H9 (cell line): ENCODE data around the gene TRMT10C. TPM values are rescaled to one million over a fixed set of nuclear protein-coding genes. Genes with fewer than 3 reads are reported as not detected.
"Not testable (repeated sequence)": the region's sequence is repeated elsewhere in the genome, so short reads cannot be mapped to it uniquely, and the experiment has no call there.

Experiments
- DNase-seq: peaks from one replicate; pipeline ENCODE4 v3.0.0-alpha.2; 2017
- H2AFZ ChIP-seq: one replicate; pipeline ENCODE4 v1.6.1; 2013; ENCODE audit warnings: mild to moderate bottlenecking, low read length, control low read depth, moderate library complexity
- H2AK5ac ChIP-seq: 2 replicates; pipeline ENCODE4 v1.6.1; 2013; ENCODE audit warnings: low read length, control low read depth, mixed read lengths; ENCODE audit not compliant: insufficient read length
- H2BK120ac ChIP-seq: one replicate; pipeline ENCODE4 v1.6.1; 2013; ENCODE audit warnings: low read depth, mild to moderate bottlenecking, low read length, control low read depth, inconsistent platforms; ENCODE audit not compliant: poor library complexity, severe bottlenecking
- H2BK12ac ChIP-seq: 2 replicates; pipeline ENCODE4 v1.6.1; 2013; ENCODE audit warnings: low read length, control low read depth, mixed read lengths, low read depth; ENCODE audit not compliant: insufficient read length
- H2BK15ac ChIP-seq: 2 replicates; pipeline ENCODE4 v1.6.1; 2013; ENCODE audit warnings: low read depth, low read length, control low read depth
- H2BK20ac ChIP-seq: one replicate; pipeline ENCODE4 v1.6.1; 2013; ENCODE audit warnings: low read depth, mild to moderate bottlenecking, low read length, control low read depth, inconsistent platforms; ENCODE audit not compliant: poor library complexity, severe bottlenecking
- H2BK5ac ChIP-seq: 2 replicates; pipeline ENCODE4 v1.6.1; 2013; ENCODE audit warnings: low read length, control low read depth, mixed read lengths; ENCODE audit not compliant: insufficient read length
- H3K14ac ChIP-seq: 2 replicates; pipeline ENCODE4 v1.6.1; 2013; ENCODE audit warnings: low read length, control low read depth; ENCODE audit not compliant: insufficient read depth
- H3K18ac ChIP-seq: 2 replicates; pipeline ENCODE4 v1.6.1; 2013; ENCODE audit warnings: low read depth, mild to moderate bottlenecking, mixed read lengths, low read length, control low read depth; ENCODE audit not compliant: insufficient read length
- H3K23ac ChIP-seq: 2 replicates; pipeline ENCODE4 v1.6.1; 2013; ENCODE audit warnings: low read length, control low read depth, mixed read lengths, low read depth; ENCODE audit not compliant: insufficient read length
- H3K23me2 ChIP-seq: 2 replicates; pipeline ENCODE4 v1.6.1; 2013; ENCODE audit warnings: low read depth, mild to moderate bottlenecking, mixed read lengths, low read length, control low read depth; ENCODE audit not compliant: insufficient read length, poor library complexity, severe bottlenecking
- H3K27ac ChIP-seq: 2 replicates; pipeline ENCODE4 v1.5.1; 2013; ENCODE audit warnings: low read length, control low read depth, mixed read lengths, low read depth; ENCODE audit not compliant: insufficient read length
- H3K27me3 ChIP-seq: 2 replicates; pipeline ENCODE4 v1.6.1; 2013; ENCODE audit warnings: low read length, control low read depth, inconsistent platforms; ENCODE audit not compliant: insufficient read depth
- H3K4ac ChIP-seq: 2 replicates; pipeline ENCODE4 v1.6.1; 2013; ENCODE audit warnings: low read depth, mild to moderate bottlenecking, control low read depth, inconsistent platforms, low read length, moderate library complexity
- H3K4me1 ChIP-seq: 2 replicates; pipeline ENCODE4 v1.6.1; 2013; ENCODE audit warnings: low read length, control low read depth, inconsistent platforms; ENCODE audit not compliant: insufficient read depth
- H3K4me2 ChIP-seq: 2 replicates; pipeline ENCODE4 v1.6.1; 2013; ENCODE audit warnings: low read length, control low read depth, mixed read lengths; ENCODE audit not compliant: insufficient read length, insufficient read depth
- H3K56ac ChIP-seq: 2 replicates; pipeline ENCODE4 v1.6.1; 2013; ENCODE audit warnings: low read depth, mild to moderate bottlenecking, mixed read lengths, low read length, control low read depth; ENCODE audit not compliant: insufficient read length
- H3K79me1 ChIP-seq: 2 replicates; pipeline ENCODE4 v1.6.1; 2013; ENCODE audit warnings: low read depth, mild to moderate bottlenecking, moderate library complexity, low read length, control low read depth, inconsistent platforms; ENCODE audit not compliant: insufficient read depth, poor library complexity, severe bottlenecking
- H3K79me2 ChIP-seq: 2 replicates; pipeline ENCODE4 v1.6.1; 2013; ENCODE audit warnings: low read length, control low read depth, inconsistent platforms; ENCODE audit not compliant: insufficient read depth
- H3K9ac ChIP-seq: 2 replicates; pipeline ENCODE4 v1.6.1; 2013; ENCODE audit warnings: low read length, control low read depth, mixed read lengths; ENCODE audit not compliant: insufficient read length; ENCODE audit errors: extremely low read depth
- H3K9me3 ChIP-seq: one replicate; pipeline ENCODE4 v1.6.1; 2013; ENCODE audit warnings: low read depth, low read length, inconsistent platforms; ENCODE audit not compliant: control insufficient read depth
- H3T11ph ChIP-seq: one replicate; pipeline ENCODE4 v1.6.1; 2013; ENCODE audit warnings: mild to moderate bottlenecking, low read length, control low read depth, inconsistent platforms
- H4K20me1 ChIP-seq: one replicate; pipeline ENCODE4 v1.6.1; 2013; ENCODE audit not compliant: control insufficient read depth, insufficient read length, insufficient read depth
- H4K5ac ChIP-seq: 2 replicates; pipeline ENCODE4 v1.6.1; 2013; ENCODE audit warnings: low read depth, mild to moderate bottlenecking, mixed read lengths, low read length, control low read depth; ENCODE audit not compliant: insufficient read length
- H4K8ac ChIP-seq: replicated peaks from 2 replicates; pipeline ENCODE4 v1.6.1; 2013; ENCODE audit warnings: low read length, control low read depth, mixed read lengths, low read depth; ENCODE audit not compliant: insufficient read length
- H4K91ac ChIP-seq: 2 replicates; pipeline ENCODE4 v1.6.1; 2013; ENCODE audit warnings: low read depth, mild to moderate bottlenecking, moderate library complexity, mixed read lengths, low read length, control low read depth; ENCODE audit not compliant: insufficient read length
- H3K27ac Mint-ChIP-seq, 3 experiments: 2 replicates in 2 of 3; 3 replicates in 1 of 3; pipeline ENCODE4 v1.8.0; 2020 to 2021; ENCODE audit warnings: mixed read lengths in 3 of 3, mild to moderate bottlenecking in 1 of 3, moderate library complexity in 1 of 3
- H3K27me3 Mint-ChIP-seq: 2 replicates; pipeline ENCODE4 v1.8.0; 2021; ENCODE audit warnings: low read depth, mild to moderate bottlenecking, moderate library complexity, mixed read lengths
- H3K36me3 Mint-ChIP-seq, 3 experiments: 2 replicates in 2 of 3; 3 replicates in 1 of 3; pipeline ENCODE4 v1.8.0; 2020 to 2021; ENCODE audit warnings: low read depth in 3 of 3, mixed read lengths in 3 of 3; ENCODE audit not compliant: insufficient read depth in 1 of 3
- H3K4me1 Mint-ChIP-seq, 2 experiments: 2 replicates each; pipeline ENCODE4 v1.8.0; 2020; ENCODE audit warnings: mixed read lengths in 2 of 2
- H3K4me3 Mint-ChIP-seq, 2 experiments: 2 replicates in 1 of 2; 3 replicates in 1 of 2; pipeline ENCODE4 v1.8.0; 2020 to 2021; ENCODE audit warnings: mild to moderate bottlenecking in 2 of 2, mixed read lengths in 2 of 2, moderate library complexity in 1 of 2
- H3K9me3 Mint-ChIP-seq, 2 experiments: 2 replicates in 1 of 2; 3 replicates in 1 of 2; pipeline ENCODE4 v1.8.0; 2020; ENCODE audit warnings: mild to moderate bottlenecking in 2 of 2, mixed read lengths in 2 of 2, moderate library complexity in 1 of 2
- CTCF ChIP-seq: fragments of 200-600 bp; sonication (generic); conservative IDR thresholded peaks from 3 replicates; pipeline ENCODE4 v1.8.0; 2021; ENCODE audit warnings: antibody characterized with exemption, mild to moderate bottlenecking
- WGBS: extraction: QIAGEN DNeasy Blood & Tissue Kit; methylation state at CpG from one replicate; pipeline ENCODE4 v1.1.7; 2013; ENCODE audit warnings: missing lambda C conversion rate, low lambda C conversion rate, mixed read lengths; ENCODE audit not compliant: insufficient read length; ENCODE audit errors: extremely low coverage; 5-methylcytosine and 5-hydroxymethylcytosine counted together
- total RNA-seq: library from RNA; stranded (reverse); gene quantifications from 2 replicates; pipeline ENCODE4 v1.2.1, GENCODE V29; 2021

TRMT10C gene
- total RNA-seq, 1 experiment from 2014 or later: 53.6 TPM

DNA sequence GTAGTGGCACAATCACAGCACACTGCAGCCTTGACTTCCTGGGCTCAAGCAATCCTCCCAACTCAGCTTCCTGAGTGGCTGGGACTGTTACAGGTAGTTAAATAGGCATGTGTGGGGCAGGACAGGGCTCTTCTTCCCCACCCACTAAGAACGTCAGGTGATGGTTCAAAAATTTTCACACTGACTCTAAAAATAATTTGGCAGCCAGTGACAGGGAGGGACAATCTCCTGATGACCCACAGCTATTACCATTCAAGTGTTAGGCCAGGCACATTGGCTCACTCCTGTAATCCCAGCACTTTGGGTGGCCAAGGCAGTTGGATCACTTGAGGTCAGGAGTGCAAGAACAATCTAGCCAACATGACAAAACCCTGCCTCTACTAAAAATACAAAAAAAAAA lies 12.2 kb upstream of the TRMT10C start:
- Histone ChIP-seq H3K14ac (no peak overlapping the region), H2BK15ac (no peak overlapping the region), H2AK5ac (no peak overlapping the region), H2BK120ac (no peak overlapping the region), H4K20me1 (no peaks in the 10 kb centered on the region), H3K27me3 (no peaks in the 10 kb centered on the region), H2BK12ac (no peak overlapping the region), H3K4me2 (no peak overlapping the region), H3K79me1 (no peaks in the 10 kb centered on the region), H3K4me1 (peaks cover 2% of the 10 kb centered on the region; the same call in 1 of the 2 replicates), H3K79me2 (no peaks in the 10 kb centered on the region), H2BK5ac (no peak overlapping the region), H3K23me2 (no peaks in the 10 kb centered on the region), H4K91ac (no peak overlapping the region), H3T11ph (no peak overlapping the region), H3K4ac (no peak overlapping the region), H4K5ac (peak overlapping the region; percentile 17), H3K18ac (no peak overlapping the region), H3K9ac (no peak overlapping the region), H4K8ac (no peak overlapping the region), H2BK20ac (no peak overlapping the region), H3K9me3 (no peaks in the 10 kb centered on the region), H3K56ac (no peak overlapping the region), H3K27ac (no peak overlapping the region), H3K23ac (no peak overlapping the region), H2AFZ (no peak overlapping the region)
- no peak overlapping the region for H3K4me3 Mint-ChIP-seq
- peaks cover 20 to 32% of the 10 kb centered on the region in 2 experiments for H3K9me3 Mint-ChIP-seq
- peaks cover 15 to 27% (median 19%) of the 10 kb centered on the region in 3 experiments for H3K36me3 Mint-ChIP-seq
- peaks cover 2% of the 10 kb centered on the region; the same call in 1 of the 2 replicates for H3K27me3 Mint-ChIP-seq
- H3K4me1 Mint-ChIP-seq: peaks cover 17 to 20% of the 10 kb centered on the region in 2 experiments
- no CpG with 5 or more reads among the region's 1 CpG for WGBS
- no peak for DNase-seq
- TF ChIP-seq CTCF: no peak
- H3K27ac Mint-ChIP-seq: no peak overlapping the region; a peak in 1 of 7 replicates

GRCh38 chr3:101551359-101552081 lies 10.1 kb upstream of the TRMT10C start:
- H3K9ac ChIP-seq, H3K56ac ChIP-seq, H3K18ac ChIP-seq, H3K79me1 ChIP-seq, H2BK20ac ChIP-seq, H2BK15ac ChIP-seq, H4K91ac ChIP-seq, H4K5ac ChIP-seq, H3K4me3 Mint-ChIP-seq, H2AK5ac ChIP-seq, H3K14ac ChIP-seq, H2BK120ac ChIP-seq, H3K27me3 ChIP-seq, H3K23me2 ChIP-seq, H3K27me3 Mint-ChIP-seq, H4K8ac ChIP-seq, H3K4me2 ChIP-seq, H3K27ac ChIP-seq, H2BK5ac ChIP-seq, DNase-seq, H3T11ph ChIP-seq, H3K79me2 ChIP-seq, H2BK12ac ChIP-seq, H3K27ac Mint-ChIP-seq, H4K20me1 ChIP-seq, H3K4ac ChIP-seq, H2AFZ ChIP-seq, H3K9me3 ChIP-seq, H3K23ac ChIP-seq, H3K4me1 ChIP-seq: not testable (repeated sequence)
- Mint-ChIP-seq H3K9me3 (peaks cover 20 to 36% of the 10 kb centered on the region in 2 experiments), H3K4me1 (peaks cover 26 to 35% of the 10 kb centered on the region in 2 experiments), H3K36me3 (peaks cover 15 to 27% (median 19%) of the 10 kb centered on the region in 3 experiments)
- WGBS: no CpG with 5 or more reads among the region's 50 CpGs
